Chondrocyte (in vitro differentiated cells): Measurements from ENCODE around the gene LILRA2. TPM values are rescaled to one million over a fixed set of nuclear protein-coding genes. Genes with fewer than 3 reads are reported as not detected.
"Not testable (repeated sequence)": the region's sequence is repeated elsewhere in the genome, so short reads cannot be mapped to it uniquely, and the experiment has no call there.

Experiments
- DNase-seq: peaks from one replicate; pipeline ENCODE4 v3.0.0; 2021; ENCODE audit warnings: mixed read lengths, low spot score
- H3K27ac Mint-ChIP-seq: one replicate; pipeline ENCODE4 v1.8.0; 2021; ENCODE audit warnings: mild to moderate bottlenecking, moderate library complexity, mixed read lengths; ENCODE audit not compliant: unreplicated experiment
- H3K27me3 Mint-ChIP-seq: 2 replicates; pipeline ENCODE4 v1.8.0; 2021; ENCODE audit warnings: low read depth, mixed read lengths
- H3K36me3 Mint-ChIP-seq: 2 replicates; pipeline ENCODE4 v1.8.0; 2021; ENCODE audit warnings: low read depth, mixed read lengths
- H3K4me1 Mint-ChIP-seq: 2 replicates; pipeline ENCODE4 v1.8.0; 2021; ENCODE audit warnings: low read depth, mild to moderate bottlenecking, mixed read lengths
- H3K4me3 Mint-ChIP-seq: one replicate; pipeline ENCODE4 v1.8.0; 2021; ENCODE audit warnings: mild to moderate bottlenecking, moderate library complexity, mixed read lengths; ENCODE audit not compliant: unreplicated experiment
- H3K9me3 Mint-ChIP-seq: 2 replicates; pipeline ENCODE4 v1.8.0; 2021; ENCODE audit warnings: low read depth, mixed read lengths
- CTCF ChIP-seq: fragments of 200-600 bp; sonication (generic); IDR thresholded peaks from 2 replicates; pipeline ENCODE4 v1.5.0; 2021; ENCODE audit warnings: antibody characterized with exemption, mild to moderate bottlenecking, moderate library complexity
- total RNA-seq: library from RNA; stranded (reverse); gene quantifications from 3 replicates; pipeline ENCODE4 v1.2.1, GENCODE V29; 2021

LILRA2 gene
- total RNA-seq, 1 donor from 2014 or later: not detected

GRCh38 chr19:54630782-54631181 is 57.2 kb downstream of the LILRA2 start:
- no peak for TF ChIP-seq CTCF
- Mint-ChIP-seq H3K36me3 (peaks cover 2% of the 10 kb centered on the region), H3K9me3 (peaks cover 36% of the 10 kb centered on the region), H3K4me1 (no peaks in the 10 kb centered on the region), H3K27me3 (no peaks in the 10 kb centered on the region), H3K4me3 (no peak overlapping the region), H3K27ac (no peak overlapping the region)
- no peak for DNase-seq

GRCh38 chr19:54631489-54632337 is 58.1 kb downstream of the LILRA2 start:
- H3K36me3 Mint-ChIP-seq, H3K27ac Mint-ChIP-seq, H3K27me3 Mint-ChIP-seq, DNase-seq, H3K4me3 Mint-ChIP-seq, H3K4me1 Mint-ChIP-seq: not testable (repeated sequence)
- H3K9me3 Mint-ChIP-seq: peaks cover 29% of the 10 kb centered on the region

- not testable (repeated sequence) for DNase-seq, H3K4me3 Mint-ChIP-seq, H3K27ac Mint-ChIP-seq, H3K36me3 Mint-ChIP-seq, H3K27me3 Mint-ChIP-seq, H3K4me1 Mint-ChIP-seq
- peaks cover 30% of the 10 kb centered on the region for H3K9me3 Mint-ChIP-seq
Observed at GRCh38 chr19:54632517-54632916, 58.9 kb downstream of the LILRA2 start.

- TF ChIP-seq CTCF: no peak
- H3K9me3 Mint-ChIP-seq: peaks cover 30% of the 10 kb centered on the region
- no peak overlapping the region for H3K27ac Mint-ChIP-seq
- no peaks in the 10 kb centered on the region for H3K4me1 Mint-ChIP-seq
- no peaks in the 10 kb centered on the region for H3K27me3 Mint-ChIP-seq
- H3K4me3 Mint-ChIP-seq: no peak overlapping the region
- DNase-seq: no peak
- no peaks in the 10 kb centered on the region for H3K36me3 Mint-ChIP-seq
Observed at GRCh38 chr19:54633401-54633800, 59.8 kb downstream of the LILRA2 start.

GRCh38 chr19:54636081-54636480 is 62.5 kb downstream of the LILRA2 start:
- H3K4me3 Mint-ChIP-seq, DNase-seq, H3K36me3 Mint-ChIP-seq, H3K27ac Mint-ChIP-seq, H3K4me1 Mint-ChIP-seq, H3K27me3 Mint-ChIP-seq: not testable (repeated sequence)
- peaks cover 39% of the 10 kb centered on the region for H3K9me3 Mint-ChIP-seq

- H3K4me3 Mint-ChIP-seq: no peak overlapping the region
- peaks cover 35% of the 10 kb centered on the region for H3K9me3 Mint-ChIP-seq
- H3K4me1 Mint-ChIP-seq: no peaks in the 10 kb centered on the region
- no peak for DNase-seq
- H3K27me3 Mint-ChIP-seq: no peaks in the 10 kb centered on the region
- H3K27ac Mint-ChIP-seq: no peak overlapping the region
- no peaks in the 10 kb centered on the region for H3K36me3 Mint-ChIP-seq
- no peak for TF ChIP-seq CTCF
Observed at GRCh38 chr19:54638683-54639082, 65.1 kb downstream of the LILRA2 start.

Other genes with a start within 250 kb of the LILRA2 start
- not detected in 3 replicates for gene LILRA4, start 234.6 kb upstream of the LILRA2 start, total RNA-seq
- gene LAIR1, start 208.9 kb upstream of the LILRA2 start, total RNA-seq: not detected in 3 replicates
- gene TTYH1, start 158.3 kb upstream of the LILRA2 start, total RNA-seq: 0.49 TPM in 1 of 3 replicates, not detected in the others
- gene LENG8, start 124.6 kb upstream of the LILRA2 start, total RNA-seq: 110 to 166 TPM (median 116 TPM) in 3 replicates
- gene LENG9, start 110.0 kb upstream of the LILRA2 start, total RNA-seq: 10.2 to 14.8 TPM (median 13.2 TPM) in 3 replicates
- 62.9 to 66.4 TPM (median 66.4 TPM) in 3 replicates for gene CDC42EP5, start 100.5 kb upstream of the LILRA2 start, total RNA-seq
- gene LAIR2, start 71.0 kb upstream of the LILRA2 start, total RNA-seq: not detected in 3 replicates
- gene LILRA1, start 19.8 kb downstream of the LILRA2 start, total RNA-seq: not detected in 3 replicates
- gene LILRB1, start 56.7 kb downstream of the LILRA2 start, total RNA-seq: not detected in 3 replicates
- not detected in 3 replicates for gene LILRB4, start 89.2 kb downstream of the LILRA2 start, total RNA-seq
- not detected in 3 replicates for gene KIR3DL3, start 150.7 kb downstream of the LILRA2 start, total RNA-seq
- gene KIR2DL3, start 164.7 kb downstream of the LILRA2 start, total RNA-seq: not detected in 3 replicates
- not detected in 3 replicates for gene KIR2DL1, start 196.0 kb downstream of the LILRA2 start, total RNA-seq
- gene KIR2DL4, start 229.8 kb downstream of the LILRA2 start, total RNA-seq: not detected in 3 replicates
- gene KIR3DL1, start 242.7 kb downstream of the LILRA2 start, total RNA-seq: not detected in 3 replicates